H1 (cell line): ENCODE measurements around the gene INVS. TPM values are rescaled to one million over a fixed set of nuclear protein-coding genes. Genes with fewer than 3 reads are reported as not detected.

ENCODE experiments used
- CTCF ChIA-PET: fragments of 300-600 bp; sonication (Branson Sonifier 250); formaldehyde crosslinking; loops from one replicate; lab custom pipeline; 2021; ENCODE audit not compliant: partially characterized antibody; lab: Charles Lee
- POLR2A ChIA-PET: fragments of 300-600 bp; sonication (Branson Sonifier 250); formaldehyde crosslinking; loops from one replicate; lab custom pipeline; 2021; ENCODE audit warnings: inconsistent platforms; ENCODE audit not compliant: partially characterized antibody; lab: Charles Lee
- DNase-seq, 2 experiments: peaks; one replicate each; pipeline versions ENCODE4 v3.0.0 to v3.0.0-alpha.2; 2010 to 2022; ENCODE audit warnings: low spot score in 2 of 2, low read depth in 1 of 2, mixed read lengths in 1 of 2
- FAIRE-seq: peaks from 2 replicates; lab custom pipeline; 2011; peaks lifted over from hg19 to GRCh38; lab: Jason Lieb, UNC
- H2AFZ ChIP-seq: 2 replicates; pipeline ENCODE4 v1.8.1; 2012; ENCODE audit warnings: low read length, inconsistent platforms
- H2AK5ac ChIP-seq: 2 replicates; pipeline ENCODE4 v1.6.1; 2013; ENCODE audit warnings: low read depth, low read length
- H2BK120ac ChIP-seq: replicated peaks from 2 replicates; pipeline ENCODE3; 2013; ENCODE audit warnings: low read depth, low read length, inconsistent platforms
- H2BK12ac ChIP-seq: 2 replicates; pipeline ENCODE4 v1.6.1; 2013; ENCODE audit warnings: low read depth, low read length
- H2BK15ac ChIP-seq: 2 replicates; pipeline ENCODE4 v1.6.1; 2013; ENCODE audit warnings: low read length
- H2BK20ac ChIP-seq: 2 replicates; pipeline ENCODE4 v1.6.1; 2013; ENCODE audit warnings: low read length
- H2BK5ac ChIP-seq: 2 replicates; pipeline ENCODE4 v1.6.1; 2013; ENCODE audit warnings: low read depth, low read length
- H3K14ac ChIP-seq: 2 replicates; pipeline ENCODE4 v1.6.1; 2013; ENCODE audit warnings: inconsistent platforms; ENCODE audit not compliant: insufficient read length
- H3K18ac ChIP-seq: 2 replicates; pipeline ENCODE4 v1.6.1; 2013; ENCODE audit warnings: low read length; ENCODE audit errors: extremely low read depth
- H3K23ac ChIP-seq: 2 replicates; pipeline ENCODE4 v1.6.1; 2013; ENCODE audit warnings: inconsistent platforms; ENCODE audit not compliant: insufficient read length
- H3K23me2 ChIP-seq: 2 replicates; pipeline ENCODE4 v1.6.1; 2013; ENCODE audit warnings: low read depth, low read length
- H3K27ac ChIP-seq: 2 replicates; pipeline ENCODE4 v1.6.1; 2011; ENCODE audit warnings: low read depth, low read length, inconsistent platforms
- H3K27me3 ChIP-seq, 4 experiments: replicated peaks in 1 of 4; 1 replicate in 1 of 4; 2 replicates in 3 of 4; pipeline versions ENCODE4 v1.6.1 to v1.8.1; 2011 to 2013; ENCODE audit warnings: low read length in 3 of 4, mild to moderate bottlenecking in 3 of 4, inconsistent platforms in 2 of 4, mixed read lengths in 2 of 4, moderate library complexity in 1 of 4; ENCODE audit not compliant: control insufficient read depth in 3 of 4, insufficient read depth in 3 of 4; ENCODE audit errors: extremely low read depth in 1 of 4
- H3K36me3 ChIP-seq, 4 experiments: 2 replicates each; pipeline versions ENCODE4 v1.6.1 to v1.8.1; 2011 to 2013; ENCODE audit warnings: mild to moderate bottlenecking in 4 of 4, low read length in 3 of 4, moderate library complexity in 2 of 4, control low read depth in 1 of 4, inconsistent platforms in 1 of 4; ENCODE audit not compliant: insufficient read depth in 4 of 4, control insufficient read depth in 2 of 4
- H3K4ac ChIP-seq: replicated peaks from 2 replicates; pipeline ENCODE3; 2013; ENCODE audit warnings: low read length, low read depth, mixed read lengths, inconsistent platforms; ENCODE audit not compliant: insufficient read length
- H3K4me1 ChIP-seq, 4 experiments: replicated peaks in 1 of 4; 1 replicate in 1 of 4; 2 replicates in 3 of 4; pipeline versions ENCODE4 v1.6.1 to v1.8.1; 2011 to 2013; ENCODE audit warnings: low read length in 3 of 4, inconsistent platforms in 2 of 4, mixed read lengths in 1 of 4; ENCODE audit not compliant: insufficient read depth in 4 of 4, control insufficient read depth in 3 of 4
- H3K4me2 ChIP-seq, 2 experiments: 2 replicates each; pipeline versions ENCODE4 v1.6.1 to v1.8.1; 2011 to 2013; ENCODE audit warnings: low read depth in 2 of 2, low read length in 2 of 2, control low read depth in 1 of 2, inconsistent platforms in 1 of 2, mild to moderate bottlenecking in 1 of 2; ENCODE audit not compliant: insufficient read depth in 1 of 2
- H3K4me3 ChIP-seq, 4 experiments: fragments of 200-600, 300-600 bp in 1 of 4; sonication (generic), shearing (Covaris generic), sonication (Bioruptor Twin) in 1 of 4; 2 replicates each; pipeline versions ENCODE4 v1.5.1 to v1.8.1; 2011 to 2016; ENCODE audit warnings: low read length in 4 of 4, low read depth in 3 of 4, control low read depth in 2 of 4, inconsistent platforms in 2 of 4, mild to moderate bottlenecking in 2 of 4, mixed read lengths in 1 of 4, moderate library complexity in 1 of 4; ENCODE audit not compliant: insufficient read depth in 2 of 4; ENCODE audit errors: extremely low read depth in 1 of 4
- H3K56ac ChIP-seq: replicated peaks from 2 replicates; pipeline ENCODE3; 2013; ENCODE audit warnings: low read depth, mild to moderate bottlenecking, mixed read lengths, low read length, inconsistent platforms; ENCODE audit not compliant: insufficient read length
- H3K79me1 ChIP-seq: 2 replicates; pipeline ENCODE4 v1.6.1; 2013; ENCODE audit warnings: low read depth, low read length, control low read depth
- H3K79me2 ChIP-seq, 2 experiments: 2 replicates each; pipeline versions ENCODE4 v1.6.1 to v1.8.1; 2012 to 2013; ENCODE audit warnings: low read length in 2 of 2, mild to moderate bottlenecking in 2 of 2, inconsistent platforms in 1 of 2; ENCODE audit not compliant: insufficient read depth in 2 of 2, control insufficient read depth in 1 of 2
- H3K9ac ChIP-seq, 4 experiments: replicated peaks in 1 of 4; 1 replicate in 1 of 4; 2 replicates in 3 of 4; pipeline versions ENCODE4 v1.6.1 to v1.8.1; 2011 to 2013; ENCODE audit warnings: low read depth in 3 of 4, low read length in 3 of 4, control low read depth in 2 of 4, mild to moderate bottlenecking in 2 of 4, moderate library complexity in 2 of 4, inconsistent platforms in 1 of 4; ENCODE audit errors: extremely low read depth in 1 of 4
- H3K9me3 ChIP-seq, 2 experiments: 2 replicates each; pipeline versions ENCODE4 v1.6.1 to v1.8.1; 2012 to 2013; ENCODE audit warnings: mild to moderate bottlenecking in 2 of 2, moderate library complexity in 2 of 2, control low read depth in 1 of 2, inconsistent platforms in 1 of 2, low read depth in 1 of 2, low read length in 1 of 2, mixed read lengths in 1 of 2; ENCODE audit not compliant: insufficient read depth in 2 of 2
- H4K20me1 ChIP-seq, 2 experiments: replicated peaks in 1 of 2; 2 replicates each; pipeline versions ENCODE3 to v1.8.1; 2011 to 2013; ENCODE audit warnings: inconsistent platforms in 2 of 2, low read length in 2 of 2, mild to moderate bottlenecking in 1 of 2; ENCODE audit not compliant: insufficient read depth in 2 of 2, control insufficient read depth in 1 of 2
- H4K5ac ChIP-seq: 2 replicates; pipeline ENCODE4 v1.6.1; 2013; ENCODE audit warnings: low read length, low read depth, mixed read lengths, inconsistent platforms; ENCODE audit not compliant: insufficient read length
- H4K8ac ChIP-seq: 2 replicates; pipeline ENCODE4 v1.8.0; 2013; ENCODE audit warnings: mild to moderate bottlenecking, moderate library complexity, low read length, inconsistent platforms; ENCODE audit not compliant: insufficient read depth; ENCODE audit errors: extremely low read depth
- H4K91ac ChIP-seq: replicated peaks from 2 replicates; pipeline ENCODE3; 2013; ENCODE audit warnings: low read length, mixed read lengths, inconsistent platforms; ENCODE audit not compliant: insufficient read length
- HDAC6 ChIP-seq: IDR thresholded peaks from one replicate; pipeline ENCODE4 v1.7.1; 2012; ENCODE audit warnings: low read depth, mild to moderate bottlenecking, inconsistent platforms, low read length, moderate library complexity
- YY1 ChIP-seq: IDR thresholded peaks from 2 replicates; pipeline ENCODE4 v1.6.1; 2011; ENCODE audit warnings: low read depth, mild to moderate bottlenecking, low read length
- WGBS, 2 experiments: shearing (Covaris generic) in 1 of 2; methylation state at CpG; one replicate each; pipeline versions ENCODE4 v1.1.6 to v1.1.7; 2013 to 2015; ENCODE audit warnings: low lambda C conversion rate in 2 of 2, mixed read lengths in 2 of 2, inconsistent platforms in 1 of 2, low coverage in 1 of 2, missing lambda C conversion rate in 1 of 2; ENCODE audit not compliant: insufficient replicate concordance in 2 of 2, insufficient coverage in 1 of 2, insufficient read length in 1 of 2; ENCODE audit errors: extremely low coverage in 1 of 2, missing lambda C conversion rate in 1 of 2; 5-methylcytosine and 5-hydroxymethylcytosine counted together
- polyA plus RNA-seq, 7 experiments: library from polyadenylated mRNA; depleted of rRNA in 3 of 7; stranded (reverse) in 5 of 7; unstranded in 2 of 7; fragments of >200 nt in 5 of 7; fragments of 200-250 nt in 2 of 7; gene quantifications; 1 replicate in 5 of 7; 2 replicates in 1 of 7; 4 replicates in 1 of 7; pipeline versions ENCODE4 v1.2.1 to v1.2.3, GENCODE V29; 2011 to 2013; ENCODE audit warnings: missing spikeins in 2 of 7, mixed read lengths in 2 of 7
- total RNA-seq: library from RNA; stranded (reverse); fragmentation: NEBNext Ultra II Directional; extraction: Animal tissue kit (Norgen Biotek cat#: 25700); gene quantifications from 2 replicates; pipeline ENCODE4 v1.2.1, GENCODE V29; 2021
- TF ChIP-seq, protein P1 (sequence below): IDR thresholded peaks from 2 replicates; pipeline ENCODE4 v1.6.1; 2012; ENCODE audit warnings: inconsistent platforms

INVS gene
- total and polyA plus RNA-seq, 2 of the 8 experiments (the other 6 are each of a cell fraction or from before 2014, with no cell fraction given) = 4.1 to 6.9 TPM

DNA sequence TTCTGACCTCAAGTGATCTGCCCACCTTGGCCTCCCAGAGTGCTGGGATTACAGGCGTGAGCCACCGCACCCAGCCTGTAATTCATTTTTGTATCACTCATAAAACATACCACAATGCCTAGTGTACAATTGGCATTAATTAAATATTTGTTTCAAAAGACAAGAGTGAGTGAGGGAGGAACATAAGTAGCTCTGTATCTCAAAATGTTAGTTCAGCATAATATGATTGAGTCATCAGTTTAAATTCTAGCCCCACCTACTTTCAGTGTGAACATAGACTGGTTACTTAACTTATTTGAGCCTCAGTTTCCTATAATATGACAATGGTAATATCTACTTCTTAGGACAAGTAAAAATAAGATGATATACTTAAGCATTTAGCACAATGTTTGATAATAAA, 26.9 kb downstream of the INVS start:
- H4K8ac ChIP-seq = no peak overlapping the region
- no peak overlapping the region for H2BK20ac ChIP-seq
- no peak overlapping the region for H2BK12ac ChIP-seq
- FAIRE-seq = no peak
- no peak overlapping the region for H3K56ac ChIP-seq
- ChIA-PET POLR2A (no interaction called here), CTCF (no interaction called here)
- H4K91ac ChIP-seq = no peak overlapping the region
- no peak overlapping the region for H3K4ac ChIP-seq
- WGBS, 2 experiments = 87% methylated on average over 2 of the region's 2 CpGs; no CpG with 5 or more reads in 1 of the 2 experiments
- no peak overlapping the region for H2AK5ac ChIP-seq
- H3K23me2 ChIP-seq = no peaks in the 10 kb centered on the region
- H4K20me1 ChIP-seq = no peaks in the 10 kb centered on the region
- H3K14ac ChIP-seq = no peak overlapping the region
- H4K5ac ChIP-seq = no peak overlapping the region
- no peak overlapping the region for H2BK120ac ChIP-seq
- H2BK15ac ChIP-seq = no peak overlapping the region
- no peak overlapping the region for H3K18ac ChIP-seq
- H3K36me3 ChIP-seq = no peaks in the 10 kb centered on the region
- H3K9me3 ChIP-seq = no peaks in the 10 kb centered on the region
- DNase-seq = no peak
- TF ChIP-seq HDAC6 (no peak), YY1 (no peak)
- TF ChIP-seq, protein P1, sequence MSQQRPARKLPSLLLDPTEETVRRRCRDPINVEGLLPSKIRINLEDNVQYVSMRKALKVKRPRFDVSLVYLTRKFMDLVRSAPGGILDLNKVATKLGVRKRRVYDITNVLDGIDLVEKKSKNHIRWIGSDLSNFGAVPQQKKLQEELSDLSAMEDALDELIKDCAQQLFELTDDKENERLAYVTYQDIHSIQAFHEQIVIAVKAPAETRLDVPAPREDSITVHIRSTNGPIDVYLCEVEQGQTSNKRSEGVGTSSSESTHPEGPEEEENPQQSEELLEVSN = no peak
- H2AFZ ChIP-seq = no peak overlapping the region
- H3K4me3 ChIP-seq = no peak overlapping the region
- no peak overlapping the region for H2BK5ac ChIP-seq
- no peak overlapping the region for H3K27ac ChIP-seq
- no peaks in the 10 kb centered on the region for H3K79me2 ChIP-seq
- no peak overlapping the region for H3K23ac ChIP-seq
- no peaks in the 10 kb centered on the region for H3K27me3 ChIP-seq
- H3K9ac ChIP-seq = no peak overlapping the region
- no peaks in the 10 kb centered on the region for H3K4me1 ChIP-seq
- no peaks in the 10 kb centered on the region for H3K79me1 ChIP-seq
- no peak overlapping the region for H3K4me2 ChIP-seq
